Measurements from ENCODE around the gene ASCC3. TPM values are rescaled to one million over a fixed set of nuclear protein-coding genes. Genes with fewer than 3 reads are reported as not detected.

ASCC3 gene
- total RNA-seq, 1 donor from 2014 or later: 112 TPM

DNA sequence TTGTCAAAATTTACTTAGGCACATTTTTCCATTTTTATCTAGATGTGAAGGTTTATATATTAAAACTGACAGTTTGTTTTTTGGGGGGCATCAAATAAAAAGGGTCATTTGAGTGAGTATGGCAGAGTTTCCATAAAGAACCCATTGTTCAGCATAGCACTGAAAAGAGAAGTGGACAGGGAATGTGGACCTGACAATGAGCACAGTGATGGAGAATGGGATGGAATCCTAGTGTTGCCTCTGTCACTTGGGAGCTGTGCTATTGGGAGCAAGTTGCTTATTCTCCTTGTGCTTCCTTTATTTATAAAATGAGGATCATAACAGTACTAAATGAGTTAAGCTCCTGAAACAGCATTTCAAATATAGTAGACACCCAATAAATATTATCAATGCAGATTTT lies 285.7 kb downstream of the ASCC3 start:
- no peak for DNase-seq (ENCODE audit: low read depth)

DNA sequence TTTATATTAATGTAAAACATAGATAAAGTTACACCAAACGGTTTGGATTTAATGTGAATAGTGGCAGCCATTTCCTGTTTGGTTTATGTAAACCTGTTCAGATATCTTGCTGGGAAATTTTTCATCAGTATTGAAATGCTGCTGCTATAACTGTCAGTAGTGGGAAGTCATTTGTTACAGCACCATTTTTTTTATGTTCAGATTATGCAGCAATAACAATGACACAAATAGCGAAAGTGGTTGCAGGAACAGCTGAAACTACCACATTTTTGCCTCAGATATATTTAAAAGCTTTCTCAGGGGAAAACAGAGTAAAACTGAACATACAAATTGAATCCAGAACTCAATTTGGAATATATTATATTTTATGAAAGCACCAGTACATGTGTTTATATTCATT lies 287.6 kb downstream of the ASCC3 start:
- no peak for DNase-seq (ENCODE audit: low read depth)

DNA sequence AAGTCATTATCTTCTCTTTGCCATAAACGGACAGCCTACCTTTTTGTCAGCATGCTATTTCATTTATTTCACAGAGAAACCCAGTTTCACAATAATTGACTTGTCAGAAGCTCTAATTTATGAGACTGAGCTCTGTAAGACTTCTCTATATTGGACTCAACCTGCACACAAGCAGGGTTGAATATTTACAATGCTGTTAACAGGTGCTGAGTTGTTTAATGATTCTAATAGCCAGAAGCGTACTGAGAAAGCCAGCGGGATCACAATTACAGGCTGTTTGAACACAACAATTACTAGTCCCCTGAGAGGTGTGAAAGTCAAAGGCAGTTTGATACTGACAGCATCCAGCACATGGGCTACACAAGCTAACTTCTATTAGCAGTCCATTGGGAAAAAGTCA lies 288.2 kb downstream of the ASCC3 start:
- peak; percentile 76 for DNase-seq (ENCODE audit: low read depth)

DNA sequence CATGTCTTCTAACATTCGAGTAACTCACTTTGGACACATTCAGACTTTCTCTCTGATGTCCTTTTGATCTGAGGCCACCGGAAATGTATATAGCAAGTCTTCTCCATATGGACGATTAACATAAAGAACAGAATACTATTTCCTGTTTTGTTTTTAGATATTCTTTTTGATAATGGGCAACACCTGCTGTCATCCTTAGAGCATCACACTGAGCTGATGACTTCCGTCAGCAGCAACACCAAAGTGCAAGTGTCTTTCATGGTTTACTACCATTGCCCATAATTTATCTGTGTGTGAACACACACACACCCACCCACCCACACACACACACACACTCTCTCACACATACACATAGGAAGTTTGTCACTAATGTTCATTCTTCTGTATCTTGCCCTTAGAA lies 303.7 kb downstream of the ASCC3 start:
- no peak for DNase-seq (ENCODE audit: low read depth)

DNA sequence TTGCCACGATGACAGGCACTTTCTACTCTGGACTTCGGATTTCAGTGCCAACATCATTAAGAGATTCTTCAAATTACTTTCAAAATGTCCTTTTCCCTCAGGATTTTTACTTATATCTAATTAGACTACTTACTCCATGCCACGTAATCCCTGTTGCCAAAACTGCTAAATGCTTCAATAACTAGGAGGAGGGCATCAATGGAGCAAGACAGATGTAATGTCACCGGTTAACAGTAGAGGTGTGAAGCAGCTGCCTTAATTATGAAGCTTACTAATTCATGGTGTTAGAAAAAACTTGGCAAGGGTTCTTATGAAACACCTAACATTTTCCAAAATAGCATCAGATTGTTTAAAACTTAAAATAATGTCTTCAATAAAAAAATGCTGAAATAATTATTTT lies 305.2 kb downstream of the ASCC3 start:
- DNase-seq (ENCODE audit: low read depth): no peak

DNA sequence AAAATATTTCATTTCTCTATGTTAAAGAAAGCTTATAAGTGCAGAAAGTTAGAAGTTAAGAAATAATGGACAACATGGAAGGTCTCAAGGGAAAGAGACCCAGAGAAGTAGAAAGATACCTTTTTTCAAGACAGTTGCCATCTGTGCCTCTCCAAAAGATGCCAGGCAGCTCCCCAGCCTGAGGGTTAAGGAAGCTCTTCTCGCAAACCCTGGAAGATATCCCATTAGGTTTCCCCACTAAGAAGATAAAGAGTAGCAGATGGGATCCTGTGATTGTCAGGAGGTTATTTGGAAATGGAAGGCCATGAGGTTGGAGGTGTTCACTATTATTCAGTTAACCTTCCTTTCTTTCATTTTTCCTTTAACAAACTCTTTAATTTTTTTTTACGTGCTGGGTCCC lies 306.3 kb downstream of the ASCC3 start:
- DNase-seq (ENCODE audit: low read depth): no peak

DNA sequence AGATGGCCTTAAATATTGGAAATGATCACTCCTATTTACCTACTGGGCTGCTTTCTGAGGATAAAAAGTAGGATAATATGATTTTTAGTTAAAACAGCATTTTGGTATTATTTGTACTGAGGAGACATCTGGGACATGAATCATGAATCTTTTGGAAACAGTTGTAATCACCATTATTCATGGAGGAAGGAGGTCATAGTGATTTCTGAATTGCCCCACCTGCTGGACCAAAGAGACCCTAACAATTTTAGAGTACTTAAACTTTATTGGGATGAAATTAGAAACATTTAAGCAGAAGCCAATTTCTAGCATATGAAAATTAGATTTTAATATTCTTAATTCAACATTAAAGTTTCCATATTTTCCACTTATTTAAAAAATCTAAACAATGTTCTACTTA lies 308.0 kb downstream of the ASCC3 start:
- peak; percentile 42 for DNase-seq (ENCODE audit: low read depth)

DNA sequence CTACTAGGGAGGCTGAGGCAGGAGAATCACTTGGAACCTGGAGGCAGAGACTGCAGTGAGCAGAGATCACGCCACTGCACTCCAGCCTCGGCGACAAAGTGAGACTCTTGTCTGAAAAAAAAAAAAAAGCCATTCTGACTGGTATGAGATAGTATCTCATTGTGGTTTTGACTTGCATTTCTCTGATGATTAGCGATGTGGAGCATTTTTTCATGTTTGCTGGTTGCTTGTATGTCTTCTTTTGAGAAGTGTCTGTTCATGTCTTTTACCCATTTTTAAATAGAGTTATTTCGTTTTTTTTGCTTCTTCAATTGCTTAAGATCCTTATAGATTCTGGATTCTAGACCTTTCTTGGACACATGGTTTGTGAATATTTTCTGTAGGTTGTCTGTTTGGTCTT lies 312.9 kb downstream of the ASCC3 start:
- no peak for DNase-seq (ENCODE audit: low read depth)

DNA sequence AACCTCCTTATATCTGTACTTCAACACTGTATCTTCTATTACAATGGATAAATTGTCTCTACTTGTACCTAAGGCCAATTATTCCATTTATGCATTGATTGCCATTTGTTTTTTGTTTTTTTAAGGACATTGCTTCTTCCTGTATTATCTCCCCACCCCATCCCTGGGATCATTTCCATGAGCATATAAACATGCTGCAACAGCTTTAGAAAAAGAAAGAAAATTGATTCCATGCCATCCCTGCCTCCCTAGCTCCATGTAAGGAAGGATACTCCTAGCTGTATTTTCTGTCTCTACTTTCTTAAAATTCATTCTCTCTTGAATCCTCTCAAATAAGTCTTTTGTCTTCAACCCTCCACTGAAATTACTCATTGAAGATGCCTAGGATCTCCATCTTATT lies 314.6 kb downstream of the ASCC3 start:
- no peak for DNase-seq (ENCODE audit: low read depth)

DNA sequence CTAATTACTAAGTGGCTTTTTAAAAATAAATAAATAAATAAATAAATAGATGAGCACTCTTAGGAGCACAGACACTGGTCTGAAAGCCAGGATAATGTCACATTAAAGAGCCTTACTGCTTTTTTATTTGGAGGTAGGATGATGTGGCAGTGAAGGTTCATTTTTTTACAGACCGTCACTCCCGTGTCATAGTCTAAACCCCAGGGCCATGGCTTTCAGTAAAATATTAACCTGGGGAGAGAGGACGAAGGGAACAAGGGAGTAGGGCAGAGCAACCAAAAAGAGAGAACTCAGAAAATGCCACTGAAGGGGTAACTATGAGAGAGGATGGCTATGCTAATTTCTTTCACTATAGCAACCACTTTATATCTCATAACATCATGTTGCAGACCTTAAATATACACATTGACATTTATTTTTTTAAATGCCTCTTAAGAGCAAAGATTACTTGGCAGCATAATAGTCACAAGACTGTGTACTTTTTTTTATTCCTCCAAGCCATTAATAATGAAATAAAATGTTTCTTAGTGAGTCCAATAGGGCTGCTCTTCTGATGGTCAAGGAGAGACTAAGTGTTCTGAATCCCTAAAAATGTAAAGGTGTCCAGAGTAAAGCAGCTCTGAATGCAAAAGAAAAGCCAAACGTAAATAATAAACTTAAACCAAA lies 315.6 kb downstream of the ASCC3 start:
- DNase-seq (ENCODE audit: low read depth): peak; percentile 39

DNA sequence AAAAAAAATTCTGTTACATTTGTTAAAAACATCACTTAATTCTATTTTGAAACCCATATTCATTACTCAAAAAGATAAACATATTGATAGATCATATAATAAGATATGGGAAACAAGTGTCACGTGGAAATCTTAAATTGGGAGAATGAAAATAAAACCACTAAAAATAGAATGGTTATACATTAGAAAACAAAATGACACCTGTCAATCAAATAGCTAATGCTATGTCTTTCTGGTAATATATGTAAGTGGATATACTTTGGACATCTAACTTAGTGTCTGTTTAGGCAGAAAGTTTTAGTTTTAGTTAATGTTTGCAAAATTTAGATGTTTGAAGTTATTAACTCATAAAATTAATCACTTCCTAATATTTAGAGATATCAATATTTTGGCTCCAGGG lies 321.3 kb downstream of the ASCC3 start:
- no peak for DNase-seq (ENCODE audit: low read depth)

DNA sequence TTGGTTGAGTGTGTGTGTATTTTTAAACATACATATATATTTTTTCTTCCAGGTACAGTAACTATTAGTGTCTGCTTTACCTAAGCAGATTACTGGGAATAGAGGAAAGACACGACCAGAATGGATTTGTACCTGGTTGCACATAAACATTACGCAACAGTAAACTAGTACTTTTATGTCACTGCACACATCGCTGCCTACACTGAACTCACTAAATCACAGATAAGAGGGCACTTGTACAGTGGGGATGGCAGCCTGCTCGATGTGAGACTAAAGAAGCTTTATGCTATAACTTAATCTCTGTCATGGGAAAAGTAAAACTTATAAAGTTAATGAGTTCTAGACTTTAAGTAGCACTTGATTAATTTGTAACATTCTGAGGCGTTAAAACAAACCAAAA lies 326.9 kb downstream of the ASCC3 start:
- DNase-seq (ENCODE audit: low read depth): peak; percentile 83

DNA sequence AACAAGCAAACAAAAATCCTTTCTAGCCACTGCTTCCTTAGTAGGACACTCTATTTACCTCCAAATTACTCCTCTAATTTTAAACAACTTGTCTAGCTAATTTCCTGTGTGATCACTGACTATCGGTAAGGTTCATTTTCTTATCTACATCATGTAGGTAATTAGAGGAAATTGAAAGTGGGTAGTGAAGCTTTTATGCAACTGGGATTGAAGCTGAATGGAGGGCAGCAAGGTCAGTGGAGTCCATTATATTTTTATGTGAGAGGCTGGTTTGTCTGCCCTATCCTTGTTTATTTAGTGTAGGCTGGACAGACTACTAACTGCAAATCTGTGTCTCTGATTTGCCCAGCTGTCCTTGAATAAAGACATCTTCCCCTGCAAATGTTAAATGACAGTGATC lies 327.9 kb downstream of the ASCC3 start:
- DNase-seq (ENCODE audit: low read depth): no peak

DNA sequence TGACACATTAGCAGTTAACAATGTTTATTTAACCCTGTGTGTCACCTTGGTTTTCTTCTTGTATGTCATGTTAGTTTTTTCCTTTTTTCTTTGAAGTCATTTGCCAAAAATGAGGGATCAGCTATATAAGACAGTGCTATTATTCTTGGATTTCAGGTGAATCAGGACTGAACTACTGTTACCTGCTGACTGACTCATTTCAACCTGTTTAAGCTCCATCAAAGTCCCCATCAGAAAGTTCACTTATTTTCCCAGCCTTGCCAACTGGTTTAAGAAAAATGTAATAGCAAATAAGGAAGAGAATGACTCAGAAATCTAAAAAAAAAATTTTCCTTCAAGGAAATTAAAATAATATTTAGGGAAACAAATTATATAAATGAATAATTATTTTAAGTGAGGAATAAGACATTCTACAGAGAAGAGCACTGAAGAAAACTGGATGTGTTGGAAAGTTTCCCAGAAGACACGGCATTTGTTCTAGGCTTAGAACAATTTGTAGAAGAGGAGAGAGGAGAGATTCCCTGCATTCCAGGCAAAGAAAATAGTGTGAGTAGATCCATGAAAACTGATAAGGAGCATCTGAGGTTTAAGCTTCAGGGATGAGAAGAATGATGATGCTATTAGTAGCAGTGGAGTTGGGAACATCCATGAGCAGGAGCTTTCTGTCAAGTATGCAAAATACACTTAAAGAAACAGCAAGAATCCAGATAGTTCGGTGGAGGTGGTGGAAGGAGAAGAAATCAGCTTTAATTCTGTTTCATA lies 331.5 kb downstream of the ASCC3 start:
- no peak for DNase-seq (ENCODE audit: low read depth)

DNA sequence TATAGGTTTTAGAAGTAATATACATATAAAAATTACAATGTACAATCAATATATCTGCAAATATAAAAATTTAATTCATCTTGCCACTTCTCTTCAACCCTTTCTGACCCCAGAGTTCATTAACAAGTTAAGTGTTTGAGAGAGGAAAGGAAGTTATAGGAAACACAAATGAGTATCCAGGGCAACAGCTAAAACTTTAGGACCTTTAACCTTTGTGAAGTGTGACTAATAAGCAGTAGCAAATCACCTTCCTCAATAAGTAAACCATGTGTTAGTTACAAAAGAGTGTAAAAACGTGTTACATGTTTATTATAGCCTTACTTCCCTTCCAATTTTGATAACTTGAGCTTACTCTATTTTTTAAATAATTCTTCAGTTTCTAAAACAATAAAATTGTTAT lies 343.0 kb downstream of the ASCC3 start:
- peak; percentile 96 for DNase-seq (ENCODE audit: low read depth)

DNA sequence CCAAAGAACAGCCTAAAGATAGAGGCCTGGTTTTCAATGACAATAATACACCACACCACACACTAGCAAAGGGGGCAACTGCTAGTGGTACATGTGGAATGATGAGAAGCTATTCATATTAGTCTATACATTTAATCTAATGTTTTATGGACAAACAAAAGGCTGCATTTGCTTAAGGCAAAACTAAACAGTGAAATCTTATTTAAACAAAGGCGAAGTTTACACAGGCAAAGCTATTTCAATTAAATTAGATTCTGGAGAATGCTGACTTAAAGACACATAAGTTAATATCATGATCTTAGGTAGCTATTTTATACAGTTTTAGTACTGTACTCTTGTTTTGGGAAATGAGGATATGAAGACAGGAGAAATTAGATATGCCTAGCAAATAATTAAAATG lies 362.5 kb downstream of the ASCC3 start:
- DNase-seq (ENCODE audit: low read depth): no peak

DNA sequence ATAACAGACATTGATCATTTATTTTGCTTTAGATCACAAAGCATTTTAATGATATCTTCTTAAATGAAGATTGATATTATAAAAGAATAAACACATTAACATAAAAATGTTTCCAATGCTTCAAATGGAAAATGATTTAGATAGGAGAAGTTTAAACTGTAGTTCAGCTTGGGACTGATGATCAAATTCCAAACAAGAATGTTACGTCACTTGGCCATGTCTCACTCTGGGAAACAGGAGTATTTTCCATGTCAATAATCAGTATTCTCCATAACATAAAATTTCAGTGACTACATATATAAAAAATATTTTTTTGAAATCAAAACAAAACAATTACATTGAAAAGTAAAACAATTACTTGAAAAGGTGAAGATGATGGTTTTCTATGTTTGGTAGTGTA lies 363.5 kb downstream of the ASCC3 start:
- DNase-seq (ENCODE audit: low read depth): no peak

DNA sequence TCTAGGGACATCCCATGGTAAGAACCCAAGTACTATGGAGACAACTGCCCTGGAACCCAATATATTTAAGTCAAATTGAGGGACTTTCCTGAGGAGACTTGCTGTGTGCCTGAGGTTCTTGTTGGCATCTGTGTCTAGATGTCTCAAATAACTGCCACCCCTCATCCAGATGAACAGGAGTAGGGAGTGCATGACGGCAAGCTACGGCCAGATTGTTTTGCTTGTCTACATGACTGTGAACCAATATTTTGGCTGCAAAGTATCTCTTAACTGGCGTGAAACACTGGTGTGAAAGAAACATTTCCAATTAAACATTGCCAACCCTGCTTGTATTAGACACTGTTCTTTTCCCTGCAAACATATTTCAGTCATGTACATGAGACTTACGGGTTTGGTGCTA lies 364.0 kb downstream of the ASCC3 start:
- DNase-seq (ENCODE audit: low read depth): no peak

DNA sequence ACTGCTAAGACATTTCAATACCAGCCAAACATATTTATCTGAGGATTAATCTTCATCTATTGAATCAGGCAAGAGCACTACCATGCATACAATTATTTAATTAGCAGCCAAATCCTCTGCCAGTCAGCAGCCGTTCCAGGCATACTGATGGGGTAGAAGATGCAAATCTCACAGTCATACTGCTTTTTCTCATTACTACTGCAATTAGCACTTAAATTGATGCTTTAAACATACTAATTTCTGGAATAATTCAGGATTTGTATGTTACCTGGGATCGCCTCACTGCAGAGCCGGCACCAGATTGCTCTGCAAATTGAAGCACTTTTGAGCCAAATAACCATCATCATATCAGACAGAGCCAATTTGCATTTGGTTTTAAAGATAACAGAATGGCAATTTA lies 366.5 kb downstream of the ASCC3 start:
- DNase-seq (ENCODE audit: low read depth): no peak

DNA sequence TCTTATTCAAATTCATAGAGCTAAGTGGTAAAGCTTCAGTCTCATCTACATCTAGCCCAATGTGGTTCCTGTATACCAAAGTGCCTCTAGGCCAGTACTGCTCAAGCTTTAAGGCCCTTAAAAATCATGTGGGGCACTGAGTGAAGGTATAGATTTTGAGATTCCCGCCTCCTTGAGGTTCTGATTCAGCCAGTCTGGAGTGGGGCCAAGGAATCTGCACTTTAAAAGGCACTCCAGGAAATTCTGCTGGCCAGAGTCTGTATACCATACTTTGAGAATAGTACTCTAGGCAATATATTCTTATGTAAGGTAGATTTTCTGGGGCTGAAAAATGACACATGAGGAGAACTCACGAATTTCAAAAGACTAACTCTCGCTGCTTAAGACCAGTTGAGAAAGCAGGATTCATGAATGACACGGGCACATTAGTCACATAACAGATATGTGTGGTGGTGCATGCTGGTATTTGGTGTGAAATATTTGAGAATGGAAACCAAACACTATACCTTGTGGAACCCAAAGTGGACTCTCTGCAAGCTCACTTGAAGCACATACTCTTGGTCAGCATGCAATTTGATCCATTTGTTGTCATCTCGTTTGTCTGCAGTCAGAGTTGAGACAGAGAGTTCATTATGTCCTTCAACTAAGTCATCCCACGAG lies 368.8 kb downstream of the ASCC3 start:
- DNase-seq (ENCODE audit: low read depth): no peak

DNA sequence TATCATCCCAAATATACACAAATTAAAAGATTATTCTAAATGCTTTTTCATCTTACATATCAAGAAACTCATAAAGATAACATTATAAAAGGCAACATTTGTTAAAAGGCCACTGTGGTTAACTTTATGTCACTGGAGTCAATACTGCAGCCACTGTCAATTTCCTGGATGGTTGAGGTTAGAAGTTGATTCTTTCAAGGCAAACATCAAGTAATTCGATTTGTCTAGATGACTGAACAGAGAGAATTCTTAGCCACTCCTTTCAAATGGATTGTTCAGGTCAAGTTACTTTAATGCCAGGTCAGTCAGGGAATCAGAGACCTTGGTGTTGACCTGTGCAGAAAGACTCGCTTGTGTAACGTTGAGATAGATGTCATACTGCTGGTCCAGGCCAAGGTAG lies 372.0 kb downstream of the ASCC3 start:
- peak; percentile 41 for DNase-seq (ENCODE audit: low read depth)

DNA sequence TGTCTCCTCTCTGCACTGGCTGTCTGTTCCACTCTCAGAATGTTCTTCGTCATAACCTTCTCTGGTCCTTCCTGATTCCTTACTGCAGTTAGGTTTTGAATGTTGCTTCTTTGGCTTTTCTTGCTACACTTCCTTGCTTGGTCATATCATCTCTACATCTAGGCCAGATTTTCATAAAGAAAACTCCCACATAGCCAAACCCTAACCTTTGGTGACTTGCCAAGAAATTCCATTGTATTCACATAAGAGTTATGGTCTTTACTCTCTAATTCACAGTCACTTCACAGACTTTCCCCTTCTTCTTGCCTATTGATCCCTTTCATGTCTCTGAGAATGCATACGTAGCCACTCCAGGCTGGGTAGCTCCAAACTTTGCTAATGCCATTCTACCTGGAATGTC lies 374.5 kb downstream of the ASCC3 start:
- DNase-seq (ENCODE audit: low read depth): no peak
